Testis (tissue), 3 donors: ENCODE data around the gene KRTDAP. TPM values are rescaled to one million over a fixed set of nuclear protein-coding genes. Genes with fewer than 3 reads are reported as not detected.
A peak's percentile ranks its signal among the peaks of the same experiment; 100 is the strongest.
"Not testable (repeated sequence)": the region's sequence is repeated elsewhere in the genome, so short reads cannot be mapped to it uniquely, and the experiment has no call there.

Source experiments
- DNase-seq: peaks from one replicate; pipeline ENCODE4 v3.0.0-alpha.2; 2019
- H3K27ac ChIP-seq, 2 donors: fragments of 200-600 bp; sonication (generic); one replicate each; pipeline ENCODE4 v1.5.1; 2019
- H3K27me3 ChIP-seq: fragments of 200-600 bp; sonication (generic); one replicate; pipeline ENCODE4 v1.5.1; 2019
- H3K36me3 ChIP-seq: fragments of 200-600 bp; sonication (generic); one replicate; pipeline ENCODE4 v1.5.1; 2017; ENCODE audit warnings: low read depth; ENCODE audit errors: missing control alignments
- H3K4me1 ChIP-seq: fragments of 200-600 bp; sonication (generic); one replicate; pipeline ENCODE4 v1.5.1; 2019
- H3K4me3 ChIP-seq, 2 donors: fragments of 200-600 bp; sonication (generic); one replicate each; pipeline ENCODE4 v1.5.1; 2017 to 2019
- H3K9me3 ChIP-seq: fragments of 200-600 bp; sonication (generic); one replicate; pipeline ENCODE4 v1.5.1; 2017
- POLR2A ChIP-seq: fragments of 450-650 bp; IDR thresholded peaks from one replicate; pipeline ENCODE4 v1.6.1; 2017; ENCODE audit warnings: antibody characterized with exemption, mild to moderate bottlenecking, moderate library complexity
- WGBS, 2 donors: methylation state at CpG; one replicate each; pipeline ENCODE4 v1.1.5; 2018; 5-methylcytosine and 5-hydroxymethylcytosine counted together
- intact Hi-C: fragments of 100-400 bp; cut with DNase I; formaldehyde crosslinking; loops from one replicate; pipeline ENCODE4 v1.15.1; 2023; ENCODE audit warnings: low total_unique reads
- polyA plus RNA-seq: library from polyadenylated mRNA; stranded (reverse); fragments of 350-450 nt; fragmentation: Illumina TruSeq; extraction: RNeasy Lipid Tissue Mini Kit (QIAGEN cat#74804); gene quantifications from one replicate; pipeline ENCODE4 v1.2.3, GENCODE V29; 2014; ENCODE audit warnings: low read depth, low replicate concordance; ENCODE audit not compliant: insufficient read depth
- total RNA-seq, 2 donors: library from RNA; depleted of rRNA; stranded (reverse); fragments of >200 nt; gene quantifications; one replicate each; pipeline ENCODE4 v1.2.3, GENCODE V29; 2016
- TF ChIP-seq, protein P1 (sequence below), 3 experiments: fragments of 450-650 bp in 2 of 3; fragments of 200-600 bp in 1 of 3; sonication (generic) in 1 of 3; IDR thresholded peaks; one replicate each; pipeline ENCODE4 v1.5.1; 2016 to 2019; ENCODE audit warnings: antibody characterized with exemption in 3 of 3, mild to moderate bottlenecking in 2 of 3, moderate library complexity in 1 of 3

The KRTDAP gene
- total and polyA plus RNA-seq, 3 donors from 2014 or later = 2.7 to 14.5 (median 5.6) TPM

- intact Hi-C loops = no loop called here
- Histone ChIP-seq H3K4me1 (no peaks in the 10 kb centered on the region), H3K4me3 (no peak overlapping the region), H3K9me3 (no peaks in the 10 kb centered on the region), H3K27me3 (no peaks in the 10 kb centered on the region), H3K27ac (no peak overlapping the region), H3K36me3 (no peaks in the 10 kb centered on the region)
- TF ChIP-seq, protein P1, sequence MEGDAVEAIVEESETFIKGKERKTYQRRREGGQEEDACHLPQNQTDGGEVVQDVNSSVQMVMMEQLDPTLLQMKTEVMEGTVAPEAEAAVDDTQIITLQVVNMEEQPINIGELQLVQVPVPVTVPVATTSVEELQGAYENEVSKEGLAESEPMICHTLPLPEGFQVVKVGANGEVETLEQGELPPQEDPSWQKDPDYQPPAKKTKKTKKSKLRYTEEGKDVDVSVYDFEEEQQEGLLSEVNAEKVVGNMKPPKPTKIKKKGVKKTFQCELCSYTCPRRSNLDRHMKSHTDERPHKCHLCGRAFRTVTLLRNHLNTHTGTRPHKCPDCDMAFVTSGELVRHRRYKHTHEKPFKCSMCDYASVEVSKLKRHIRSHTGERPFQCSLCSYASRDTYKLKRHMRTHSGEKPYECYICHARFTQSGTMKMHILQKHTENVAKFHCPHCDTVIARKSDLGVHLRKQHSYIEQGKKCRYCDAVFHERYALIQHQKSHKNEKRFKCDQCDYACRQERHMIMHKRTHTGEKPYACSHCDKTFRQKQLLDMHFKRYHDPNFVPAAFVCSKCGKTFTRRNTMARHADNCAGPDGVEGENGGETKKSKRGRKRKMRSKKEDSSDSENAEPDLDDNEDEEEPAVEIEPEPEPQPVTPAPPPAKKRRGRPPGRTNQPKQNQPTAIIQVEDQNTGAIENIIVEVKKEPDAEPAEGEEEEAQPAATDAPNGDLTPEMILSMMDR (IDR thresholded peaks at IDR 0.05) = no peak
- TF ChIP-seq POLR2A = no peak
- WGBS, 2 donors = 95 to 96% methylated on average over 14 of the region's 14 CpGs
- no peak for DNase-seq
These were observed 16.2 kb downstream of the KRTDAP start for GRCh38 chr19:35474104-35474503.

DNA sequence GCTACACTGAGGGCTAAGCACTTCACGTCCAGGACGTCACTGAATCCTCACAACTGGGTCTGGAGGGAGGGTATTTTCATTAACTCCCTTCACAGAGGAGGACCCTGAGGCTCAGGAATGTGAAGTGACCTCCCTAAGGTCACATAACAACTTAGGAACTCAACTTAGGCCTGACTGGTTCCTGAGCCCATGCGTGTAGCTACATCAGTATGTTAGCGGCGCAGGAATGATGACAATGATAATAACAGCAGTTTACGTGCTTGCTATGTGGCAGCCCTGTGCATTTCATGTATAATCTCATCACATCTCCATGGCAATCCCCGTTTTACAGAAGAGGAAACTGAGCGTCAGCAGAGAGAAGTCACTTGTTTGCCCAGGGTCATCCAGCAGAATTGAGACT, 18.3 kb downstream of the KRTDAP start:
- DNase-seq = no peak
- Histone ChIP-seq H3K36me3 (no peaks in the 10 kb centered on the region), H3K27me3 (no peaks in the 10 kb centered on the region), H3K4me3 (no peak overlapping the region), H3K4me1 (no peaks in the 10 kb centered on the region), H3K27ac (no peak overlapping the region), H3K9me3 (no peaks in the 10 kb centered on the region)
- WGBS, 2 donors = 95 to 96% methylated on average over 8 of the region's 8 CpGs
- intact Hi-C loops = no loop called here
- TF ChIP-seq POLR2A = no peak
- TF ChIP-seq, protein P1 (IDR thresholded peaks at IDR 0.05) = no peak

- H3K4me3 ChIP-seq, intact Hi-C loops, H3K27ac ChIP-seq, H3K27me3 ChIP-seq, H3K4me1 ChIP-seq, H3K9me3 ChIP-seq, DNase-seq, H3K36me3 ChIP-seq: not testable (repeated sequence)
- WGBS, 2 donors = 95 to 98% methylated on average over 4 of the region's 4 CpGs
These were observed 19.2 kb downstream of the KRTDAP start for GRCh38 chr19:35471075-35471474.

GRCh38 chr19:35470128-35470527, 20.1 kb downstream of the KRTDAP start:
- no peaks in the 10 kb centered on the region for H3K36me3 ChIP-seq
- intact Hi-C loops = no loop called here
- H3K27me3 ChIP-seq = no peaks in the 10 kb centered on the region
- no peaks in the 10 kb centered on the region for H3K9me3 ChIP-seq
- no peak for TF ChIP-seq POLR2A
- TF ChIP-seq, protein P1 (IDR thresholded peaks at IDR 0.05) = no peak
- H3K27ac ChIP-seq = no peak overlapping the region
- WGBS, 2 donors = 86 to 95% methylated on average over 7 of the region's 7 CpGs
- no peak overlapping the region for H3K4me3 ChIP-seq
- no peak for DNase-seq
- H3K4me1 ChIP-seq = no peaks in the 10 kb centered on the region

DNA sequence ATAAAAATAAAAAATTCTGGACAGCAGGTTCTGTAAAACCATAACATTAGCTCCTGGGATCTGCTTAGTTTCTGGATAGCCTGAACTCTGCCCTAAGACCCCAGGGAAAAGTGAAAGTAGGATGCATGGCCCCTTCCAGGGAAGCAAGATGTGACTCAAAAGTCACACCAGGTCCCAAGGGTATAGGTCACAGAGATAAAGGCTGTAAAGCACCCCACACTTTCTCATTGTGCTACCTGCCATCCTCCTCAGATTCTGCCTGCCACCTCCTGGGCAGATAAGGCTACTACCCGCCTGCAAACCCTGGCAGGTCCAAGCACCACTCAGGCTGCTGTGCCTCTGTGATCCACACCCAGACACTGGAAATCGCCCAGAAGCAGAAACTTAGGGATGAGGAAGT, 21.6 kb downstream of the KRTDAP start:
- DNase-seq = peak; percentile 69
- no peaks in the 10 kb centered on the region for H3K36me3 ChIP-seq
- no peaks in the 10 kb centered on the region for H3K27me3 ChIP-seq
- H3K4me3 ChIP-seq = no peak overlapping the region
- no peaks in the 10 kb centered on the region for H3K9me3 ChIP-seq
- intact Hi-C loops = no loop called here
- no peak for TF ChIP-seq POLR2A
- TF ChIP-seq, protein P1 (IDR thresholded peaks at IDR 0.05) = peak; percentile 17 to 53 (median 35)
- H3K4me1 ChIP-seq = no peaks in the 10 kb centered on the region
- H3K27ac ChIP-seq = no peak overlapping the region
- 56 to 58% methylated on average over 2 of the region's 2 CpGs for WGBS, 2 donors
